Measurements from ENCODE around the gene HAGHL. TPM values are rescaled to one million over a fixed set of nuclear protein-coding genes. Genes with fewer than 3 reads are reported as not detected.
"Not testable (repeated sequence)": the region's sequence is repeated elsewhere in the genome, so short reads cannot be mapped to it uniquely, and the experiment has no call there.

Gene HAGHL
- total RNA-seq, 2 donors from 2014 or later, result 9.8 to 12.5 TPM

DNA sequence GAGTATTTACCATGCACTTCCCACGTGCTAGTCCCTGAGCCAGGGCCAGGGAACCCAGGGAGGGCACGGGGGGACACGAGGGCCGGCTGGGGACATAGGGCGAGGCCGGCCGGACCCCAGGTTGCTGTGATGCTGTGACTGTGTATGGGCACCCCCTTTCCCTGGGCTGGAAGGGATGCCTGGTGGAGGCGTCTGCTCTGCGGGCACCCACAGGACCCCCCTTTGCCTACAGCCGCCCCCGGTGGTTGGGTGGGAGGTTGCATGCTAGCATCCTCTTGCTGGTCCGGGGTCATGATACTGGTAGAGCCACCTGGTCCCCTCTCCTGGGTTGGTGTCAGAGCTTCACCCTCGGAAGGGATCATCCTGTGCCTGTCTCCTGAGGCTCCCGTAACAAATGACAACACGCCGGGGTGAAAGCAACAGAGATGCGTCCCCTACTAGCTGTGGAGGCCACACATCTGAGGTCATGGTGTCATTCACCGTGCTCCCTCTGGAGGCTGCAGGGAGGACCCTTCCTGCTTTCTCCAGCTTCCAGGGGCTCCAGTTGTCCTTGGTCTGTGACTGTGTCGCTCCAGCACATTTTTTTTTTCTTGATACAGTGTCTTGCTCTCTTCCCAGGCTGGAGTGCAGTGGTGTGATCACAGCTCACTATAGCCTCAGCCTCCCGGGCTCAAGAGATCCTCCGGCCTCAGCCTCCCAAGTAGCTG is 17.0 kb downstream of the HAGHL start:
- no peak overlapping the region for H3K27ac Mint-ChIP-seq
- no peak overlapping the region for H3K4me3 Mint-ChIP-seq
- H3K4me1 Mint-ChIP-seq, result peaks cover 2% of the 10 kb centered on the region
- ATAC-seq, result no peak
- no peaks in the 10 kb centered on the region for H3K36me3 Mint-ChIP-seq (ENCODE audit: low read depth)
- H3K27me3 Mint-ChIP-seq, result no peaks in the 10 kb centered on the region
- DNase-seq, result peak in 1 of 3 donors; percentile 9
- H3K9me3 ChIP-seq (ENCODE audit: control insufficient read depth, low read length, poor library complexity, severe bottlenecking), result no peaks in the 10 kb centered on the region

- ATAC-seq (no peak), DNase-seq (no peak)
- Mint-ChIP-seq H3K36me3 (ENCODE audit: low read depth) (no peaks in the 10 kb centered on the region), H3K4me1 (no peaks in the 10 kb centered on the region), H3K4me3 (no peak overlapping the region), H3K27me3 (no peaks in the 10 kb centered on the region), H3K27ac (no peak overlapping the region)
- no peaks in the 10 kb centered on the region for H3K9me3 ChIP-seq (ENCODE audit: control insufficient read depth, low read length, poor library complexity, severe bottlenecking)
Observed at GRCh38 chr16:745739-746138, 18.8 kb downstream of the HAGHL start.

DNA sequence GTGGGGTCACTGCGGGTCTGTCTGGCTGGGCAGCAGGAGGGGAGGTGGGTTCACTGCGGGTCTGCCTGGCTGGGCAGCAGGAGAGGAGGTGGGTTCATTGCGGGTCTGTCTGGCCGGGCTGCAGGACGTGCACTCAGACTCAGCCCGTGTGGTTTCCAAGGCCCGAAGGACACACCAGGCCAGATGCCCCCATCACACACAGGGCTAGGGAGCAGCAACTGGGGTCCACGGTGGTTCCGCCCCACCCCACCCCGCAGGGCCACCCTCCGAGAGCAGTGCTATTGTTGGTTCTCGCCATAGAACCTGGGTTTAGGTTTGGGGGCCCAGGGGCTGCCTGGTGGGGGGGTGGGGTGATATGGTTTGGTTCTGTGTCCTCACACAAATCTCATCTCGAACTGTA is 19.7 kb downstream of the HAGHL start:
- H3K27ac Mint-ChIP-seq, result no peak overlapping the region
- no peaks in the 10 kb centered on the region for H3K36me3 Mint-ChIP-seq (ENCODE audit: low read depth)
- no peak for ATAC-seq
- no peak for DNase-seq
- no peaks in the 10 kb centered on the region for H3K9me3 ChIP-seq (ENCODE audit: control insufficient read depth, low read length, poor library complexity, severe bottlenecking)
- H3K4me3 Mint-ChIP-seq, result no peak overlapping the region
- no peaks in the 10 kb centered on the region for H3K4me1 Mint-ChIP-seq
- H3K27me3 Mint-ChIP-seq, result no peaks in the 10 kb centered on the region

DNA sequence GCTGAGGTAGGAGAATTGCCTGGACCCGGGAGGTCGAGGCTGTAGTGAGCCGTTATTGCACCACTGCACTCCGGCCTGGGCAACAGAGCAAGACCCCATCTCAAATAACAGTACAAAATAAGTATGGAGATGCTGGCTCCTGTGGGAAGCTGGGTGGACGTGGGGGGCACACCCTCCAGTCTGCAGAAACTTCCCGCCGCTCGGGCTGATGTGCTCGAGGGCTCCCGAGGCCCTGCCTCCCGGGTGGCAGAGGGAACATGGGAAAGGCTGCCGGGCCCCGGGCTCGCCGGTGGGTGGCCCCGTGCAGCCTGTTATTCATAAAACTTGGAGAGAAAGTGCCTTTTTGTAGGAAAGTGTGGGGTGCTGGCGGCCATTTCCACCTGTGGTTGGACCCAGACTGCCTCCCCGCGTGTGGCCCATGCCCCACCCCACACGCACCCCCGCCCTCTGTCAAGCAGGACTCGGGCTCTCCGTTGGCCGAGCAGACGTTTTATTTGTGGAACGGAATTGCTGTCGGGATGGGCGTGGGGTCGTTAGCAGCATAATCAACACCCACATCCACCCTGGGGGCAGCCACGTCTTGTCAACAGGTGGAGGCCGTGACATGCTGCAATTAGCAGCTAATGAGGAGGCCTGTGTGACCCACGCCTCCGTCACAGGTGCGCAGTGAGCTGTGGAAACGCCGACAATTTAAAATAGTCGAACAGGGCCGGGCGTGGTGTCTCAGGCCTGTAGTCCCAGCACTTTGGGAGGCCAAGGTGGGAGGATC is 21.3 kb downstream of the HAGHL start:
- ATAC-seq, result no peak

GRCh38 chr16:749010-749409 is 22.1 kb downstream of the HAGHL start:
- ATAC-seq, result no peak
- H3K27me3 Mint-ChIP-seq, result no peaks in the 10 kb centered on the region
- H3K36me3 Mint-ChIP-seq (ENCODE audit: low read depth), result no peaks in the 10 kb centered on the region
- no peak for DNase-seq
- no peaks in the 10 kb centered on the region for H3K9me3 ChIP-seq (ENCODE audit: control insufficient read depth, low read length, poor library complexity, severe bottlenecking)
- H3K4me3 Mint-ChIP-seq, result no peak overlapping the region
- H3K27ac Mint-ChIP-seq, result no peak overlapping the region
- no peaks in the 10 kb centered on the region for H3K4me1 Mint-ChIP-seq

More for the DNA sequence above, 21.3 kb downstream of the HAGHL start:
- H3K27me3 Mint-ChIP-seq, result no peaks in the 10 kb centered on the region
- H3K9me3 ChIP-seq (ENCODE audit: control insufficient read depth, low read length, poor library complexity, severe bottlenecking), result no peaks in the 10 kb centered on the region
- no peaks in the 10 kb centered on the region for H3K36me3 Mint-ChIP-seq (ENCODE audit: low read depth)
- H3K4me1 Mint-ChIP-seq, result no peaks in the 10 kb centered on the region
- no peak for DNase-seq
- no peak overlapping the region for H3K27ac Mint-ChIP-seq
- H3K4me3 Mint-ChIP-seq, result no peak overlapping the region

- H3K27ac Mint-ChIP-seq, result no peak overlapping the region
- H3K4me1 Mint-ChIP-seq, result peaks cover 4% of the 10 kb centered on the region
- H3K36me3 Mint-ChIP-seq (ENCODE audit: low read depth), result no peaks in the 10 kb centered on the region
- no peaks in the 10 kb centered on the region for H3K9me3 ChIP-seq (ENCODE audit: control insufficient read depth, low read length, poor library complexity, severe bottlenecking)
- ATAC-seq (no peak), DNase-seq (no peak)
- H3K4me3 Mint-ChIP-seq, result no peak overlapping the region
- no peaks in the 10 kb centered on the region for H3K27me3 Mint-ChIP-seq
Observed at GRCh38 chr16:750485-750884, 23.6 kb downstream of the HAGHL start.

- ATAC-seq (no peak), DNase-seq (no peak)
- H3K36me3 Mint-ChIP-seq (ENCODE audit: low read depth), result no peaks in the 10 kb centered on the region
- no peaks in the 10 kb centered on the region for H3K27me3 Mint-ChIP-seq
- no peak overlapping the region for H3K4me3 Mint-ChIP-seq
- no peaks in the 10 kb centered on the region for H3K9me3 ChIP-seq (ENCODE audit: control insufficient read depth, low read length, poor library complexity, severe bottlenecking)
- H3K4me1 Mint-ChIP-seq, result peaks cover 4% of the 10 kb centered on the region
- H3K27ac Mint-ChIP-seq, result no peak overlapping the region
Observed at GRCh38 chr16:751152-752006, 24.5 kb downstream of the HAGHL start.

DNA sequence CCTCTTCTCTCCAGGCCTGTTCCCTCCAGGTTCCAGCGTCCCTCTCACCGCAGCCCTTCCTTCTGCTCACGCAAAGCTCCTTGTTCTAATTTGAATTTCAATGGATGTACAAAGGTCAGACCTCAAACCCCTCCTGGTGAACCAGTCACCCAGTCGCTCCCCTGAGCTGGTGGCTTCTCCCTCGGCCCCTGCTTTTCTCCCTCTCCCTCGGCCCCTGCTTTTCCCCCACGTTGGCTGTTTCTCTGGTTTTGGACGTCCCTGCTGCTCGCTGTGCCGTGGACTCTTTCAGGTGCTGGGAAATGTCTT is 25.1 kb downstream of the HAGHL start:
- Mint-ChIP-seq H3K4me1 (peaks cover 4% of the 10 kb centered on the region), H3K36me3 (ENCODE audit: low read depth) (no peaks in the 10 kb centered on the region), H3K27ac (no peak overlapping the region), H3K4me3 (no peak overlapping the region), H3K27me3 (no peaks in the 10 kb centered on the region)
- no peak for DNase-seq
- ATAC-seq, result no peak
- H3K9me3 ChIP-seq (ENCODE audit: control insufficient read depth, low read length, poor library complexity, severe bottlenecking), result no peaks in the 10 kb centered on the region

DNA sequence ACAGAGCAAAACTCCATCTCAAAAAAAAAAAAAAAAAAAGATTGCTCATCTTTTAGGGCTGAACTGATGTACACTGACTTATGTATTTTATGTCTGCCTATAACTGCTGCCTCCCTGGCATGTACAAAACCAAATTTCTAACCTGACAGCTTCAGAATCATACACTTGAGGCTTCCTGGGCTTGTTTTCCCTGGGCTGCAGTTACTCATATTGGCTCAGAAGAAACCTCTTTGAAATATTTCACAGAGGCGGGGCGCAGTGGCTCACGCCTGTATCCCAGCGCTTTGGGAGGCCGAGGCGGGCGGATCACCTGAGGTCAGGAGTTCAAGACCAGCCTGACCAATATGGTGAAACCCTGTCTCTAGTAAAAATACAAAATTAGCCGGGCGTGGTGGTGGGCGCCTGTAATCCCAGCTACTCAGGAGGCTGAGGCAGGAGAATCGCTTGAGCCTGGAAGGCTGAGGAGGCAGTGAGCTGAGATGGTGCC is 27.3 kb downstream of the HAGHL start:
- not testable (repeated sequence) for H3K4me3 Mint-ChIP-seq; ATAC-seq; H3K36me3 Mint-ChIP-seq (ENCODE audit: low read depth); H3K4me1 Mint-ChIP-seq; DNase-seq; H3K27me3 Mint-ChIP-seq; H3K27ac Mint-ChIP-seq; H3K9me3 ChIP-seq (ENCODE audit: control insufficient read depth, low read length, poor library complexity, severe bottlenecking)

- no peaks in the 10 kb centered on the region for H3K9me3 ChIP-seq (ENCODE audit: control insufficient read depth, low read length, poor library complexity, severe bottlenecking)
- Mint-ChIP-seq H3K4me1 (peaks cover 4% of the 10 kb centered on the region), H3K27me3 (no peaks in the 10 kb centered on the region), H3K36me3 (ENCODE audit: low read depth) (no peaks in the 10 kb centered on the region), H3K27ac (no peak overlapping the region), H3K4me3 (no peak overlapping the region)
- ATAC-seq (peak; percentile 73), DNase-seq (no peak)
Observed at GRCh38 chr16:754656-755055, 27.8 kb downstream of the HAGHL start.

GRCh38 chr16:756428-756827 is 29.5 kb downstream of the HAGHL start:
- no peaks in the 10 kb centered on the region for H3K9me3 ChIP-seq (ENCODE audit: control insufficient read depth, low read length, poor library complexity, severe bottlenecking)
- no peak for DNase-seq
- no peak for ATAC-seq
- no peaks in the 10 kb centered on the region for H3K27me3 Mint-ChIP-seq
- peaks cover 4% of the 10 kb centered on the region for H3K4me1 Mint-ChIP-seq
- no peak overlapping the region for H3K4me3 Mint-ChIP-seq
- H3K36me3 Mint-ChIP-seq (ENCODE audit: low read depth), result no peaks in the 10 kb centered on the region
- no peak overlapping the region for H3K27ac Mint-ChIP-seq

- no peaks in the 10 kb centered on the region for H3K36me3 Mint-ChIP-seq (ENCODE audit: low read depth)
- DNase-seq (no peak), ATAC-seq (no peak)
- no peaks in the 10 kb centered on the region for H3K27me3 Mint-ChIP-seq
- H3K4me1 Mint-ChIP-seq, result peaks cover 4% of the 10 kb centered on the region
- no peak overlapping the region for H3K4me3 Mint-ChIP-seq
- H3K9me3 ChIP-seq (ENCODE audit: control insufficient read depth, low read length, poor library complexity, severe bottlenecking), result no peaks in the 10 kb centered on the region
- H3K27ac Mint-ChIP-seq, result no peak overlapping the region
Observed at GRCh38 chr16:759110-759910, 32.4 kb downstream of the HAGHL start.

- DNase-seq (no peak), ATAC-seq (no peak)
- Mint-ChIP-seq H3K27me3 (no peaks in the 10 kb centered on the region), H3K27ac (no peak overlapping the region), H3K36me3 (ENCODE audit: low read depth) (no peaks in the 10 kb centered on the region), H3K4me3 (no peak overlapping the region), H3K4me1 (no peaks in the 10 kb centered on the region)
- no peaks in the 10 kb centered on the region for H3K9me3 ChIP-seq (ENCODE audit: control insufficient read depth, low read length, poor library complexity, severe bottlenecking)
Observed at GRCh38 chr16:760065-760464, 33.2 kb downstream of the HAGHL start.

All from T-helper 17 cell (primary cell).